ENCODE measurements around the gene DNAH7. TPM values are rescaled to one million over a fixed set of nuclear protein-coding genes. Genes with fewer than 3 reads are reported as not detected.

The DNAH7 gene
- total and polyA plus RNA-seq, 10 of the 15 experiments (the other 5 are each of a cell fraction or from before 2014, with no cell fraction given): 0.05 to 0.61 (median 0.16) TPM

- Histone ChIP-seq H2AFZ (ENCODE audit: control insufficient read depth, low read depth, low read length) (no peak overlapping the region), H3K36me3 (ENCODE audit: control insufficient read depth in 2 of 2, insufficient read depth in 2 of 2, low read length in 1 of 2) (no peaks in the 10 kb centered on the region), H3K27me3 (replicated peaks in 1 of 2; ENCODE audit: control insufficient read depth in 2 of 2, insufficient read depth in 2 of 2, low read length in 1 of 2) (no peaks in the 10 kb centered on the region), H3K27ac (ENCODE audit: control insufficient read depth, insufficient read depth) (no peak overlapping the region), H3K4me1 (ENCODE audit: control insufficient read depth, insufficient read depth, low read length) (no peaks in the 10 kb centered on the region), H3K9ac (ENCODE audit: control insufficient read depth, insufficient read depth, low read length) (no peak overlapping the region), H3K9me3 (replicated peaks; ENCODE audit: control insufficient read depth, insufficient read depth, low read length) (no peaks in the 10 kb centered on the region), H3K4me2 (ENCODE audit: control insufficient read depth, insufficient read depth) (no peak overlapping the region), H4K20me1 (ENCODE audit: control insufficient read depth, insufficient read depth) (no peaks in the 10 kb centered on the region), H3K79me2 (ENCODE audit: control insufficient read depth, insufficient read depth, low read length) (no peaks in the 10 kb centered on the region), H3K4me3 (no peak overlapping the region)
- BruUV-seq (replicated peaks): no TSS peak
- DNase-seq (ENCODE audit: low read depth, low spot score): no peak
- in situ Hi-C loops (cut with MboI) (no loop called here), intact Hi-C loops (cut with micrococcal nuclease; ENCODE audit: unreplicated experiment) (no loop called here)
- WGBS (ENCODE audit: insufficient coverage, insufficient replicate concordance, low lambda C conversion rate, missing lambda C conversion rate): 80% methylated on average over 3 of the region's 3 CpGs
- CTCF ChIA-PET: no interaction called here
- RAD21 ChIA-PET (ENCODE audit: unreplicated experiment): no interaction called here
- SMC1A ChIA-PET (ENCODE audit: uncharacterized antibody, unreplicated experiment): interaction anchor here (0.6 to 0.8 kb wide), 2 partner anchors 16 to 1763 kb away, joined by 3 read pairs; no protein-coding TSS in a partner anchor
- POLR2A ChIA-PET: no interaction called here
- no peak for ATAC-seq
- TF ChIP-seq BMI1 (IDR thresholded peaks at IDR 0.05; ENCODE audit: borderline replicate concordance): no peak
- no peak for FAIRE-seq
These were observed 247.6 kb downstream of the DNAH7 start for GRCh38 chr2:195820867-195821565.

- ChIA-PET RAD21 (ENCODE audit: unreplicated experiment) (no interaction called here), CTCF (no interaction called here), SMC1A (ENCODE audit: uncharacterized antibody, unreplicated experiment) (interaction anchor here (0.6 kb wide), 1 partner anchor 1762 kb away, joined by 3 read pairs; no protein-coding TSS in a partner anchor), POLR2A (no interaction called here)
- in situ Hi-C loops (cut with MboI) (no loop called here), intact Hi-C loops (cut with micrococcal nuclease; ENCODE audit: unreplicated experiment) (no loop called here)
- Histone ChIP-seq H3K27me3 (replicated peaks in 1 of 2; ENCODE audit: control insufficient read depth in 2 of 2, insufficient read depth in 2 of 2, low read length in 1 of 2) (no peaks in the 10 kb centered on the region), H2AFZ (ENCODE audit: control insufficient read depth, low read depth, low read length) (no peak overlapping the region), H4K20me1 (ENCODE audit: control insufficient read depth, insufficient read depth) (no peaks in the 10 kb centered on the region), H3K4me1 (ENCODE audit: control insufficient read depth, insufficient read depth, low read length) (no peaks in the 10 kb centered on the region), H3K4me3 (no peak overlapping the region), H3K4me2 (ENCODE audit: control insufficient read depth, insufficient read depth) (no peak overlapping the region), H3K9ac (ENCODE audit: control insufficient read depth, insufficient read depth, low read length) (no peak overlapping the region), H3K27ac (ENCODE audit: control insufficient read depth, insufficient read depth) (no peak overlapping the region), H3K79me2 (ENCODE audit: control insufficient read depth, insufficient read depth, low read length) (no peaks in the 10 kb centered on the region), H3K9me3 (replicated peaks; ENCODE audit: control insufficient read depth, insufficient read depth, low read length) (no peaks in the 10 kb centered on the region), H3K36me3 (ENCODE audit: control insufficient read depth in 2 of 2, insufficient read depth in 2 of 2, low read length in 1 of 2) (no peaks in the 10 kb centered on the region)
- 27% methylated on average over 3 of the region's 3 CpGs for WGBS (ENCODE audit: insufficient coverage, insufficient replicate concordance, low lambda C conversion rate, missing lambda C conversion rate)
- BruUV-seq (replicated peaks): no TSS peak
- FAIRE-seq: no peak
- TF ChIP-seq RFX5 (IDR thresholded peaks at IDR 0.05; ENCODE audit: low read depth, low read length): no peak
- no peak for TF ChIP-seq ZNF217 (IDR thresholded peaks at IDR 0.05)
- TF ChIP-seq RELB (IDR thresholded peaks at IDR 0.05; ENCODE audit: low read depth): no peak
- TF ChIP-seq HSF1 (IDR thresholded peaks at IDR 0.05; ENCODE audit: low read depth, low read length): no peak
- no peak for TF ChIP-seq ZNF274 (IDR thresholded peaks at IDR 0.05; ENCODE audit: insufficient read depth, insufficient read length)
- TF ChIP-seq TAF1 (IDR thresholded peaks at IDR 0.05; ENCODE audit: borderline replicate concordance, low read depth, low read length): no peak
- no peak for TF ChIP-seq USF2 (IDR thresholded peaks at IDR 0.05; ENCODE audit: borderline replicate concordance, low read depth, low read length)
- no peak for TF ChIP-seq ATF7 (IDR thresholded peaks at IDR 0.05; ENCODE audit: low read depth)
- no peak for TF ChIP-seq KDM1A (IDR thresholded peaks at IDR 0.05; ENCODE audit: borderline replicate concordance)
- DNase-seq (ENCODE audit: low read depth, low spot score): no peak
- ATAC-seq: no peak
These were observed 248.3 kb downstream of the DNAH7 start for GRCh38 chr2:195820373-195820772.
